Upper lobe of right lung (tissue), 1 donor: Measurements from ENCODE around the gene COPB1. TPM values are rescaled to one million over a fixed set of nuclear protein-coding genes. Genes with fewer than 3 reads are reported as not detected.
A peak's percentile ranks its signal among the peaks of the same experiment; 100 is the strongest.

Source experiments
- ATAC-seq: fragments of 200-7000 bp; cut with Tn5 transposase; one replicate; pipeline ENCODE4 v1.9.1; 2020; ENCODE audit warnings: mild to moderate bottlenecking, moderate library complexity
- DNase-seq: peaks from one replicate; pipeline ENCODE4 v3.0.0-alpha.2; 2020
- H3K27ac ChIP-seq: fragments of 200-600 bp; one replicate; pipeline ENCODE4 v1.8.0; 2022
- H3K27me3 ChIP-seq: fragments of 200-600 bp; one replicate; pipeline ENCODE4 v1.8.0; 2022; ENCODE audit warnings: mild to moderate bottlenecking
- H3K36me3 ChIP-seq: fragments of 200-600 bp; one replicate; pipeline ENCODE4 v1.8.0; 2022
- H3K4me1 ChIP-seq: fragments of 200-600 bp; one replicate; pipeline ENCODE4 v1.8.0; 2022
- H3K4me3 ChIP-seq: fragments of 200-600 bp; one replicate; pipeline ENCODE4 v1.8.0; 2022; ENCODE audit warnings: mild to moderate bottlenecking
- H3K9me3 ChIP-seq: fragments of 200-600 bp; one replicate; pipeline ENCODE4 v1.8.0; 2022
- intact Hi-C: fragments of 100-400 bp; cut with DNase I; formaldehyde crosslinking; loops from one replicate; pipeline ENCODE4 v1.11.0; 2022
- total RNA-seq: library from RNA; stranded (reverse); fragmentation: NEBNext Ultra II Directional; extraction: Animal tissue kit (Norgen Biotek cat#: 25700); gene quantifications from one replicate; pipeline ENCODE4 v1.2.1, GENCODE V29; 2021
- TF ChIP-seq, protein P1 (sequence below): fragments of 200-600 bp; IDR thresholded peaks from one replicate; pipeline ENCODE4 v1.8.0; 2022; ENCODE audit warnings: antibody characterized with exemption
- donor health status: DM: no; HTN: yes; CAD: no; lungs with severe emphysema.

Gene COPB1
- total RNA-seq, 1 donor from 2014 or later, result 84.5 TPM

DNA sequence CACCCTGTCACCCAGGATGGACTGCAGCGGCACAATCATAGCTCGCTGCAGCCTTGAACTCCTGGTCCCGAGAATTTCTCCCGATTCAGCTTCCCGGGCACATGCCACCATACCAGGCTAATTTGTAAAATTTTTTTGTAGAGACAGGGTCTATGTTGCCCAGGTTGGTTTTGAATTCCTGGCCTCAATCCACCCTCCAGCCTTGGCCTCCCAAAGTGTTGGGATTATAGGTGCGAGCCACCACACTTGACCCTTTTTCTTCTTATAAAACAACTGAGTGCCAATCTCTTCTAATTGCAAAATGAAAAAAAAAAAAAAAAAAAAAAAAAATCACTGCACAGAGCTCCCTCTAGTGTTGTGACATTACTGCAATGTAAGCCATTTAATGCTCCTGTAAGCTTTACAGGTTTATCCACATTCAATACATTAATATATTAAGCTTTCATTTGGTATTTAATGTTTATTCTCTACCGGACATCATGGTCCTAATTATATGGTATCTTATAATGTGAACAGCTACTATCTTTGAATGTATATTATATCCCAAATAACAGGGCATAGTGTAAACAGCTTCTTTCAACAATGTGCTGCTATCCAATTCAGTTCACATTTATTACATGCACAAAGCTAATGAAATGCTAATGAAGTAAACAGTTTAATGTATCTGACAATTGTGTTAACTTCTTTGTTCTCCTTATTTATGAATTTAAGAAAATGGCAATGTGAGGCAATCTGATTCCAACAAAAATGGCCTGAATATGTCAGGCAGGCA lies 44.6 kb downstream of the COPB1 start:
- DNase-seq (no peak), ATAC-seq (peak; percentile 57)
- H3K27me3 ChIP-seq, result no peaks in the 10 kb centered on the region
- H3K36me3 ChIP-seq, result peaks cover 39% of the 10 kb centered on the region
- no peaks in the 10 kb centered on the region for H3K4me1 ChIP-seq
- TF ChIP-seq, protein P1, sequence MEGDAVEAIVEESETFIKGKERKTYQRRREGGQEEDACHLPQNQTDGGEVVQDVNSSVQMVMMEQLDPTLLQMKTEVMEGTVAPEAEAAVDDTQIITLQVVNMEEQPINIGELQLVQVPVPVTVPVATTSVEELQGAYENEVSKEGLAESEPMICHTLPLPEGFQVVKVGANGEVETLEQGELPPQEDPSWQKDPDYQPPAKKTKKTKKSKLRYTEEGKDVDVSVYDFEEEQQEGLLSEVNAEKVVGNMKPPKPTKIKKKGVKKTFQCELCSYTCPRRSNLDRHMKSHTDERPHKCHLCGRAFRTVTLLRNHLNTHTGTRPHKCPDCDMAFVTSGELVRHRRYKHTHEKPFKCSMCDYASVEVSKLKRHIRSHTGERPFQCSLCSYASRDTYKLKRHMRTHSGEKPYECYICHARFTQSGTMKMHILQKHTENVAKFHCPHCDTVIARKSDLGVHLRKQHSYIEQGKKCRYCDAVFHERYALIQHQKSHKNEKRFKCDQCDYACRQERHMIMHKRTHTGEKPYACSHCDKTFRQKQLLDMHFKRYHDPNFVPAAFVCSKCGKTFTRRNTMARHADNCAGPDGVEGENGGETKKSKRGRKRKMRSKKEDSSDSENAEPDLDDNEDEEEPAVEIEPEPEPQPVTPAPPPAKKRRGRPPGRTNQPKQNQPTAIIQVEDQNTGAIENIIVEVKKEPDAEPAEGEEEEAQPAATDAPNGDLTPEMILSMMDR, result peak; percentile 66
- intact Hi-C loops, result loop anchor here (10.0 kb wide), 1 partner anchor 160 kb away; no protein-coding TSS in a partner anchor
- H3K27ac ChIP-seq, result no peak overlapping the region
- no peak overlapping the region for H3K4me3 ChIP-seq
- no peaks in the 10 kb centered on the region for H3K9me3 ChIP-seq

DNA sequence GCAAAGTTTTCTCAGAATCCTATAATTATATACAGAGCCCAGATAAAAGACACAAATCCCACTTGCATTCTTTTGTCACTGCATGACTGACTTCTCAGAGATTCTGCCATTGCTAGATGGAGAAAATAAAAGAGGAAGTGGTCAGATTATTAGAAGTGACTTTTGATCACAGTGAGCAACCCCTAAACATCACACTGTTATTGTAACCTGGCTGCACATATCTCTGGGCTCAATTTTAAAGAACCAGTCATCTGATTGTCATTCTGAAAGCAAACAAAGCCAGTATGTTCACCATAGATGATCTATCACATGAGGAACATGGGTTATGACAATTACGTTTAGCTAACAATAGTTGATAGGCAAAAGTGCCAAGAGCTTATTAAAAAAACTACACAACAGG lies 47.8 kb downstream of the COPB1 start:
- H3K36me3 ChIP-seq, result peaks cover 7% of the 10 kb centered on the region
- peaks cover 8% of the 10 kb centered on the region for H3K4me1 ChIP-seq
- TF ChIP-seq, protein P1, result no peak
- H3K27ac ChIP-seq, result no peak overlapping the region
- DNase-seq (no peak), ATAC-seq (no peak)
- intact Hi-C loops, result loop anchor here (10.0 kb wide), 1 partner anchor 157 kb away; no protein-coding TSS in a partner anchor
- H3K27me3 ChIP-seq, result no peaks in the 10 kb centered on the region
- H3K9me3 ChIP-seq, result no peaks in the 10 kb centered on the region
- H3K4me3 ChIP-seq, result no peak overlapping the region

DNA sequence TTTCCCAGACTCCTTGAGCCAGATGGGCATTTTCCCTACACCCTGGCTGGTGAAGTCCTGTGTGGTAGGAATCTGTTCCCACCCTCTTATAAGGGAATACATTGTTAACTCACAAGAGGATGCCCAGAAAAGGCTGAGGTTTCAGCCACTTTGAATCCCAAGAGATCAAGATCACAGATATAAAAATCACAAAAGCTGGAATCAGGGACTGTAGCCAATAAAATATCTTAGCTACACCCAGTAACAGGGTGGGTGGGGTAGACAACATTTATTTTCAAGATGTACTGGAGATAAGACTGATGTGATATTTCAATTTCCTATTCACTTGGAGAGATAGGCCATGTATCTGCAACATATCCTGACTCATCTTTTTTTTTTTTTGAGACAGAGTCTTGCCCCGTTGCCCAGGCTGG lies 50.3 kb downstream of the COPB1 start:
- Histone ChIP-seq H3K4me1 (peaks cover 15% of the 10 kb centered on the region), H3K27me3 (no peaks in the 10 kb centered on the region), H3K9me3 (no peaks in the 10 kb centered on the region), H3K36me3 (no peaks in the 10 kb centered on the region), H3K27ac (no peak overlapping the region), H3K4me3 (no peak overlapping the region)
- no peak for ATAC-seq
- intact Hi-C loops, result no loop called here
- TF ChIP-seq, protein P1, result no peak
- DNase-seq, result no peak

DNA sequence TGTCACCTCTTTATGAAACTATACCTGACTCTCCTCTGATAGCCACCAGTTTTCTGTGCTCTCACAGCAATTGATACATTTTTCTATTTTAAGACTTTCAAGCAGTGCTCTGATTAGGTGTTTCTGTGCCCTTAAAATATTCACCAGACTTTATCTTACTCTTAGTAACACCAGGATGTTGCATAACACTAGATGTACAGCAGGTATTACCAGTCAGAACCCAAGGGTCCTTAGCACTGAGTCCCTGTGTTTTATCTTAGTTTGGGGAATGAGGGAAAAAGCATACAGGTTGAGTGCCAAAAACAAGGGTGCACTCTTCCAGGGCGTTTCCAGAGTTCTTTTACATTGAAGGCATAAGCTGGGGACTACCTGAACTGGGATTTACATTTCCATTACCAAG lies 51.4 kb downstream of the COPB1 start:
- no peaks in the 10 kb centered on the region for H3K9me3 ChIP-seq
- no peaks in the 10 kb centered on the region for H3K36me3 ChIP-seq
- no peaks in the 10 kb centered on the region for H3K27me3 ChIP-seq
- no peak overlapping the region for H3K27ac ChIP-seq
- ATAC-seq (peak; percentile 85), DNase-seq (no peak)
- H3K4me1 ChIP-seq, result peaks cover 15% of the 10 kb centered on the region
- intact Hi-C loops, result no loop called here
- TF ChIP-seq, protein P1, result no peak
- H3K4me3 ChIP-seq, result no peak overlapping the region

DNA sequence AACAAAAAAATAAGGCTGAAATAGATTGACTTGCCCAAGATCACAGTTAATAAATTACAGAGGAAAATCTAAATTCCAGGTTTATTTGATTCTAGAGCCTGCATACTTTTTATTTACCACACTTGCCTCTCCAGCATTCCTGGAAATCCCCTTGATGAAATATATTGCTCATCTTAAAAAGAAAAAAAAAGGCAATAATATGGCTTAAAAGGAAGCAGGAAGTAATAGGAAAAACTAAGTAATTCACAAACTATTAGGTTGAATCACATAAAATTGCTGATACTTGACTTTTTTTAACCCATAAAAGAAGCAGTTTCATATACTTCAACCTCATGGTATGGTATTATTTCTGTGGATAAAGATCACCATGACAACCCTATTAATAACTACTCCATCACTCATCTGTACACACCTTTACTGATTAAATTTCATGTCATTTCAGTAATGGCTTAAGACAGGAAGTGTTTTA lies 52.9 kb downstream of the COPB1 start:
- Histone ChIP-seq H3K27me3 (no peaks in the 10 kb centered on the region), H3K4me3 (no peak overlapping the region), H3K27ac (no peak overlapping the region), H3K4me1 (peaks cover 15% of the 10 kb centered on the region), H3K9me3 (no peaks in the 10 kb centered on the region), H3K36me3 (no peaks in the 10 kb centered on the region)
- TF ChIP-seq, protein P1, result no peak
- ATAC-seq (no peak), DNase-seq (no peak)
- intact Hi-C loops, result no loop called here
